ENCODE data around the gene STXBP6. TPM values are rescaled to one million over a fixed set of nuclear protein-coding genes. Genes with fewer than 3 reads are reported as not detected.
A peak's percentile ranks its signal among the peaks of the same experiment; 100 is the strongest.

STXBP6 gene
- total and polyA plus RNA-seq, 2 of the 13 experiments (the other 11 are each of a cell fraction or from before 2014, with no cell fraction given) = 35.3 to 42.8 TPM

- TF ChIP-seq NONO (IDR thresholded peaks at IDR 0.05) = no peak
- peak; percentile 87 for TF ChIP-seq NONO (CRISPR knock-in tag; conservative IDR thresholded peaks at IDR 0.05)
- peak; percentile 91 for TF ChIP-seq ESRRA (CRISPR knock-in tag; IDR thresholded peaks at IDR 0.05; ENCODE audit: low read depth)
- no peak; the same call in none of the 2 replicates for TF ChIP-seq UBTF (CRISPR knock-in tag; IDR thresholded peaks at IDR 0.05)
- TF ChIP-seq ZNF552 (CRISPR knock-in tag; IDR thresholded peaks at IDR 0.05; ENCODE audit: borderline replicate concordance) = peak; percentile 92
- no peak for TF ChIP-seq ZSCAN29 (CRISPR knock-in tag; conservative IDR thresholded peaks at IDR 0.05)
- TF ChIP-seq, protein P1, sequence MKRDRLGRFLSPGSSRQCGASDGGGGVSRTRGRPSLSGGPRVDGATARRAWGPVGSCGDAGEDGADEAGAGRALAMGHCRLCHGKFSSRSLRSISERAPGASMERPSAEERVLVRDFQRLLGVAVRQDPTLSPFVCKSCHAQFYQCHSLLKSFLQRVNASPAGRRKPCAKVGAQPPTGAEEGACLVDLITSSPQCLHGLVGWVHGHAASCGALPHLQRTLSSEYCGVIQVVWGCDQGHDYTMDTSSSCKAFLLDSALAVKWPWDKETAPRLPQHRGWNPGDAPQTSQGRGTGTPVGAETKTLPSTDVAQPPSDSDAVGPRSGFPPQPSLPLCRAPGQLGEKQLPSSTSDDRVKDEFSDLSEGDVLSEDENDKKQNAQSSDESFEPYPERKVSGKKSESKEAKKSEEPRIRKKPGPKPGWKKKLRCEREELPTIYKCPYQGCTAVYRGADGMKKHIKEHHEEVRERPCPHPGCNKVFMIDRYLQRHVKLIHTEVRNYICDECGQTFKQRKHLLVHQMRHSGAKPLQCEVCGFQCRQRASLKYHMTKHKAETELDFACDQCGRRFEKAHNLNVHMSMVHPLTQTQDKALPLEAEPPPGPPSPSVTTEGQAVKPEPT (CRISPR knock-in tag; IDR thresholded peaks at IDR 0.05; ENCODE audit: low read depth) = no peak; the same call in 1 of the 2 replicates
- 0 out of 2 replicates have a peak, but pooled peaks have one; percentile 33 for TF ChIP-seq ZBTB42 (CRISPR knock-in tag; IDR thresholded peaks at IDR 0.05)
- no peak for TF ChIP-seq FIP1L1 (IDR thresholded peaks at IDR 0.05; ENCODE audit: borderline replicate concordance, insufficient read depth, low read depth, low read length)
- TF ChIP-seq SRSF9 (IDR thresholded peaks at IDR 0.05; ENCODE audit: borderline replicate concordance, insufficient read depth, low read depth, low read length, poor library complexity, severe bottlenecking) = no peak
- peak; percentile 7 for TF ChIP-seq ZNF3 (CRISPR knock-in tag; IDR thresholded peaks at IDR 0.05)
- no peak for TF ChIP-seq SMARCE1 (IDR thresholded peaks at IDR 0.05; ENCODE audit: borderline replicate concordance)
- peak; percentile 70 for TF ChIP-seq NFYB (CRISPR knock-in tag; IDR thresholded peaks at IDR 0.05)
- TF ChIP-seq TRIM24 (CRISPR knock-in tag; IDR thresholded peaks at IDR 0.05) = no peak; the same call in 1 of the 2 replicates
- TF ChIP-seq SNAPC4 (CRISPR knock-in tag; IDR thresholded peaks at IDR 0.05) = 0 out of 2 replicates have a peak, but pooled peaks have one; percentile 7
- TF ChIP-seq ADNP (CRISPR knock-in tag; IDR thresholded peaks at IDR 0.05) = no peak; the same call in 1 of the 2 replicates
- peak; percentile 81; the same call in 1 of the 2 replicates for TF ChIP-seq NFATC3 (CRISPR knock-in tag; IDR thresholded peaks at IDR 0.05)
- TF ChIP-seq KLF13 (CRISPR knock-in tag; IDR thresholded peaks at IDR 0.05) = 0 out of 2 replicates have a peak, but pooled peaks have one; percentile 60
- TF ChIP-seq ZFX (CRISPR knock-in tag; IDR thresholded peaks at IDR 0.05; ENCODE audit: low read depth) = peak; percentile 76
- TF ChIP-seq ZNF10 (CRISPR knock-in tag; IDR thresholded peaks at IDR 0.05; ENCODE audit: borderline replicate concordance, low read depth) = no peak
These were observed 231.7 kb downstream of the STXBP6 start (continued) for GRCh38 chr14:24818058-24818822.

All from HepG2 (cell line).